ENCODE results near the gene DNAH8.
"Not testable (repeated sequence)": the region's sequence is repeated elsewhere in the genome, so short reads cannot be mapped to it uniquely, and the experiment has no call there.

DNAH8 gene

GRCh38 chr6:38836585-38836984, 121.5 kb downstream of the DNAH8 start:
- DNase-seq (ENCODE audit: low read depth in 2 of 2) = no peak

GRCh38 chr6:38837101-38837500, 122.0 kb downstream of the DNAH8 start:
- DNase-seq (ENCODE audit: low read depth in 2 of 2) = no peak

- DNase-seq (ENCODE audit: low read depth in 2 of 2) = no peak
Observed at GRCh38 chr6:38843798-38844197, 128.7 kb downstream of the DNAH8 start.

- no peak for DNase-seq (ENCODE audit: low read depth in 2 of 2)
Observed at GRCh38 chr6:38845931-38846330, 130.8 kb downstream of the DNAH8 start.

- no peak for DNase-seq (ENCODE audit: low read depth in 2 of 2)
Observed at GRCh38 chr6:38846361-38846760, 131.2 kb downstream of the DNAH8 start.

GRCh38 chr6:38846844-38847243, 131.7 kb downstream of the DNAH8 start:
- no peak for DNase-seq (ENCODE audit: low read depth in 2 of 2)

GRCh38 chr6:38847497-38847896, 132.4 kb downstream of the DNAH8 start:
- no peak for DNase-seq (ENCODE audit: low read depth in 2 of 2)

- DNase-seq (ENCODE audit: low read depth in 2 of 2) = no peak
Observed at GRCh38 chr6:38848760-38849159, 133.6 kb downstream of the DNAH8 start.

- no peak for DNase-seq (ENCODE audit: low read depth in 2 of 2)
Observed at GRCh38 chr6:38852215-38852614, 137.1 kb downstream of the DNAH8 start.

- DNase-seq (ENCODE audit: low read depth in 2 of 2) = no peak
Observed at GRCh38 chr6:38853236-38853635, 138.1 kb downstream of the DNAH8 start.

GRCh38 chr6:38856492-38856891, 141.4 kb downstream of the DNAH8 start:
- DNase-seq (ENCODE audit: low read depth in 2 of 2) = no peak

GRCh38 chr6:38857815-38858214, 142.7 kb downstream of the DNAH8 start:
- DNase-seq (ENCODE audit: low read depth in 2 of 2) = no peak

- no peak for DNase-seq (ENCODE audit: low read depth in 2 of 2)
Observed at GRCh38 chr6:38860041-38860440, 144.9 kb downstream of the DNAH8 start.

GRCh38 chr6:38861926-38862401, 146.9 kb downstream of the DNAH8 start:
- DNase-seq (ENCODE audit: low read depth in 2 of 2) = no peak

GRCh38 chr6:38865521-38866174, 150.5 kb downstream of the DNAH8 start:
- DNase-seq (ENCODE audit: low read depth in 2 of 2) = no peak

- DNase-seq (ENCODE audit: low read depth in 2 of 2) = no peak
Observed at GRCh38 chr6:38867726-38868125, 152.6 kb downstream of the DNAH8 start.

- peak; percentile 40 to 43 for DNase-seq (ENCODE audit: low read depth in 2 of 2)
Observed at GRCh38 chr6:38871741-38872568, 156.8 kb downstream of the DNAH8 start.

GRCh38 chr6:38873001-38873400, 157.9 kb downstream of the DNAH8 start:
- no peak for DNase-seq (ENCODE audit: low read depth in 2 of 2)

GRCh38 chr6:38873816-38874215, 158.7 kb downstream of the DNAH8 start:
- DNase-seq (ENCODE audit: low read depth in 2 of 2) = not testable (repeated sequence)

GRCh38 chr6:38876475-38876874, 161.4 kb downstream of the DNAH8 start:
- no peak for DNase-seq (ENCODE audit: low read depth in 2 of 2)

GRCh38 chr6:38877721-38878120, 162.6 kb downstream of the DNAH8 start:
- DNase-seq (ENCODE audit: low read depth in 2 of 2) = no peak

- no peak for DNase-seq (ENCODE audit: low read depth in 2 of 2)
Observed at GRCh38 chr6:38882157-38882556, 167.0 kb downstream of the DNAH8 start.

GRCh38 chr6:38897507-38897906, 182.4 kb downstream of the DNAH8 start:
- DNase-seq (ENCODE audit: low read depth in 2 of 2) = no peak
